ENCODE measurements around the gene IGLON5.

- TF ChIP-seq CTCF (IDR thresholded peaks at IDR 0.05) (no peak), POLR2AphosphoS5 (IDR thresholded peaks at IDR 0.05) (no peak)
Measured at GRCh38 chr19:51317968-51318367, 6.5 kb downstream of the IGLON5 start.
